Stimulated activated memory B cell treated with anti-CD40 and anti-IgM and Interleukin-4, amounts not matched to agents 10 μg/mL and 1 μg/mL and 100 μg/mL, for 72 hours (primary cell): ENCODE results near the gene HPCAL1.

ENCODE experiments used
- ATAC-seq: fragments of 150-1000 bp; cut with Tn5 transposase; 2 replicates; pipeline ENCODE4 v1.10.0; 2021
- H3K27ac Mint-ChIP-seq: one replicate; pipeline ENCODE4 v1.8.0; 2022; ENCODE audit warnings: mild to moderate bottlenecking, mixed read lengths
- H3K27me3 Mint-ChIP-seq: one replicate; pipeline ENCODE4 v1.8.0; 2022; ENCODE audit warnings: mixed read lengths
- H3K36me3 Mint-ChIP-seq: one replicate; pipeline ENCODE4 v1.8.0; 2022; ENCODE audit warnings: mixed read lengths
- H3K4me1 Mint-ChIP-seq: one replicate; pipeline ENCODE4 v1.8.0; 2022; ENCODE audit warnings: mixed read lengths
- H3K4me3 Mint-ChIP-seq: one replicate; pipeline ENCODE4 v1.8.0; 2022; ENCODE audit warnings: mild to moderate bottlenecking, moderate library complexity, mixed read lengths
- H3K9me3 Mint-ChIP-seq: one replicate; pipeline ENCODE4 v1.8.0; 2022; ENCODE audit warnings: mixed read lengths

The HPCAL1 gene

DNA sequence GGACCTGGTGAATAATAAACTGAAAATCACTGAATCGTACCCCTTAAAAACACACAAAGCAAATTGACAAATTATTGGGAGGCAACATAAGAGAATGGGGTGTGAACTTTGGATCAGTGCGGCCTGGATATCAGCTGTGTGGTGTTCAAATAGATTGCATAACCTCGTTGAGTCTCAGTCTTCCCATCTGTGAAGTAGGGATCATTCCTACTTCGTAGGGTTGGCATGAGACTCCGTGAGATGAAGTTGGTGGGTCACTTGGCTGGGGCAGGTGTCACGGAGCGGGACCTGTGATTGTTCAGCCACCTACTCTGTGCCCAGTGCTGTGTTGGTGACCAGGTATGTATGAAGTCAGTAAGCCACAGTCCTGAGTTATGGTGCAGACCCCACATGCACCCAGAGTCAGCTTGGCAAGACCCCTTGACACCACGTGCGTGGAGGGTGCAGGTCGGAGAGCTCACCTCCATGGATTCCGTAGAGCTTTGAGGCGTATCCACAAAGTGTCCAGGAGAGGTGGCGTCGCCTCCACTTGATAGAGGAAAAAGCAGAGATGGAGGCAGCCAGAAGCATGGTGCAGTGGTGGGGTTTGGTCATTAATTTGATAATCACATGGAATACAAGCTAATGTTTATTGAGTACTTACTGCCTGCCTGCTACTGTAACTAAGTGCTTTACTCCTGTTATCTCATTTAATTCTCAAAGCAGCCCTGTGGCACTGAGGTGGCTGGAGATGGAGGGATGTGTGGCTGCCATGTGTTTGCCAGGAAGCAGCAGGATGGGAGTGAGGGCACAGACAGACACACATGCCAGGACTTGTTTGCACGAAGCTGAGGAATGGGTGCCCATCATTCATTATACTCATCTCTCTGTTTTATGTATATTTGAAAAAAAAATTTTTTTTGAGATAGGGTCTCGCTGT lies 35.8 kb downstream of the HPCAL1 start:
- no peak overlapping the region for H3K4me3 Mint-ChIP-seq
- no peak overlapping the region for H3K27ac Mint-ChIP-seq
- peaks cover 5% of the 10 kb centered on the region for H3K9me3 Mint-ChIP-seq
- H3K36me3 Mint-ChIP-seq: peaks cover 33% of the 10 kb centered on the region
- peaks cover 35% of the 10 kb centered on the region for H3K4me1 Mint-ChIP-seq
- H3K27me3 Mint-ChIP-seq: no peaks in the 10 kb centered on the region
- no peak for ATAC-seq

DNA sequence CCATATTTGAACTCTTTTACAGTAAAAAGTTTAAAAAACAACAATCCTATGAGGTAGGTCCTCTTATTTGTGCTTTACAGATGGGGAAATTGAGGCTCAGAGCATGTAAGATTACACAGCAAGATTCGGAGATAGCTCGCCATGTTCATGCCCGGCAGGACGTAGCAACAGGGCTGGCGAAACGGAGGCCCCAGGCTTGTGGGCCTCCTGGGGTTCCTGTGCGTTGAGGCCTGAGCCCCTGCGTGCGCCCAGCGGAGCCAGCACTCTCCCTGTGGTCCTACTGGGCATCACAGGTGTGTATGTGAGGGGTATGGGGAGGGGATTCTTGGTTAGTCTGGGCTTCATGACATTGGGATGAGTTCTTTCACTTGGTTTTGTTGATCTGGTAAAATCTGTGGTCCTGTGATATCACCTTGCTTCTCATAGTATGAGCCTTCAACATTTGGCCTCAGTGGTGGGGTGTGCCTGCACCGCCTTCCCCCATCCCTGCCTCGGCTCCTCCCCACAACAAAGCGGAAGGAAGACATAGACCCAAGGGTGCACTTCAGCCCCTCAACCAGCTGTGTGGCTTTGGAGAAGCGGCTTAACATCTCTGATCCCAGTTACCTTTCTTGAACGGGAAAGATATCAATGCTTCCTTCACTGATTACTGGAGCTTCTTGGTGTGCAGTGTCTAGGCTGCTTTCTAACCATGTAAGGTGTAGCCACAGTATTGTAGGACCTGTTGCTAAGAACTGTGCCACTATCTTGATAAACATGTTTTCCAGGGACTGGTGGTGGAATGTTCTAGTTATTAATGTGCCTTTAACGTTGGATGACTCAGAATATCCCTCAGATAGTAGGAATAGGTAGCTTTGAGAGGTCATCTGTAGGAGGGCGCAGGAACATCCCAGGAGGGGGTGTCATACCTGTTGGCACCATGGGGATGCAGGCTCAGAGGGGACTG lies 37.2 kb downstream of the HPCAL1 start:
- no peak overlapping the region for H3K4me3 Mint-ChIP-seq
- H3K36me3 Mint-ChIP-seq: peaks cover 28% of the 10 kb centered on the region
- H3K27ac Mint-ChIP-seq: no peak overlapping the region
- no peaks in the 10 kb centered on the region for H3K27me3 Mint-ChIP-seq
- peaks cover 48% of the 10 kb centered on the region for H3K4me1 Mint-ChIP-seq
- peaks cover 4% of the 10 kb centered on the region for H3K9me3 Mint-ChIP-seq
- ATAC-seq: no peak

DNA sequence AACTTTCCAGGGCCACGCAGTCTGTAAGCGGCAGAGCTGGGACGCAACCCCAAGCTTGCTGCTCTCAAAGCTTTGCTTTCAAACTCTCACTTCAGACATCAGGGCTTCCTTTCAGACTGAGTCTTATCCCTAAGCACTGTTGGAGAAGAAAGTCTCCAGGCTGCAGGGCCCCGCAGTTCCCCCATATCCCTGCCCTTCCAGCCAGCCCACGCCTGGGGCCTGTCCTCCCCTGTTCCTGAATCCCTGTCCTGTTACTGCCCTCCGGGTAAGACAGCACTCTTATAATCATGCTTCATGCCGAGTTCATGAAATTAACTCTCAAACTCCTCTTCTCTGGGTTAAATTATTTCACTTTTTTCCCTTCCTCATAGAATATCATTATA lies 37.9 kb downstream of the HPCAL1 start:
- H3K9me3 Mint-ChIP-seq: no peaks in the 10 kb centered on the region
- peaks cover 52% of the 10 kb centered on the region for H3K4me1 Mint-ChIP-seq
- H3K27ac Mint-ChIP-seq: no peak overlapping the region
- ATAC-seq: no peak
- peaks cover 21% of the 10 kb centered on the region for H3K36me3 Mint-ChIP-seq
- H3K4me3 Mint-ChIP-seq: no peak overlapping the region
- no peaks in the 10 kb centered on the region for H3K27me3 Mint-ChIP-seq

DNA sequence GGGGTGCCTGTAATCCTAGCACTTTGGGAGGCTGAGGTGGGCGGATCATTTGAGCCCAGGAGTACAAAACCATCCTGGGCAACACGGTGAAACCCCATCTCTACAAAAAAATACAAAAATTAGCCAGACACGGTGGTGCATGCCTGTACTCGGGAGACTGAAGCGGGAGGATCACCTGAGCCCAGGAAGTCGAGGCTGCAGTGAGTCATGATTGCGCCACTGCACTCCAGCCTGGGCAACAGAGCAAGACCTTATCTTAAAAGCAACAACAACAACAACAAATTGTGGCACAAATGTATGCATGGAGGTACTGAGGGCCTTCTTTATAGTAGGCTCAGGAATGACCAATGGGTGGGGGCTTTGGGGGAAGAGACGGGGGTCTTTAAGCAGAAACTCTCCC lies 38.5 kb downstream of the HPCAL1 start:
- no peak overlapping the region for H3K27ac Mint-ChIP-seq
- peaks cover 18% of the 10 kb centered on the region for H3K36me3 Mint-ChIP-seq
- ATAC-seq: no peak
- no peaks in the 10 kb centered on the region for H3K9me3 Mint-ChIP-seq
- no peak overlapping the region for H3K4me3 Mint-ChIP-seq
- H3K27me3 Mint-ChIP-seq: no peaks in the 10 kb centered on the region
- H3K4me1 Mint-ChIP-seq: peaks cover 58% of the 10 kb centered on the region

DNA sequence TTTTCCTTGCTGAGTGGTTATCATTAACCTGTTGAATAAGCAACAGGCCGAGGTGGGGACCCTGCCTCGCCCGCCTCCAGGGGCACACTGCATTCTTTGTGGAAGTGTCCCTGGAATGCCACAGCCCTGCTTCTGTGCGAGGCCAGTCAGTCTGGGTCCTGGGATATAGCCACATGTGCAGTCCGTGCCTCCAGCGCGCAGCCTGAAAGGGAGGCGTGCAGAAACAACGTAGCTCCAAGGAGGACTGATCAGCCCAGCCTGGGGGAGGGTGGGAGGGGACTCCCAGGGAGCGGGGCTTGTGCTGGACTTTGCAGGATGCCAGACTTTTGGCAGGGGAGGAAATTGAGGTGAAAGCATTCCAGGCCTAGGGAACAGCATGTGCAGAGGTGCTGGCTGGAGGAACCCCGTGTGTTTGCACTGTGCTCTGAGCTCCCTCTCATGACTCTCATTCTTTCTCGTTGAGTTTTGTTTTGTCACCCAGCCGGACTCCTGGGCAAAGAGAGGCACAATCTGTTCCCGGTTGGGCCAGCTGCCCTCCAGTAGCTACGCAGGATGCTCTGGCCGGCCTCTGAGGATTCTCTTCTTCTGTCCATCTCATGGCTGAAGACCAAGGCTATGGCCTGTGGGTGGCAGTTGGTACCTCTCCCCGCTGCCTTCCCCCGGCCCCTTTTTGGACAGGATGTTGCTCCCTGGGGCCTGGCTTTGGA lies 39.7 kb downstream of the HPCAL1 start:
- H3K9me3 Mint-ChIP-seq: no peaks in the 10 kb centered on the region
- ATAC-seq: no peak
- H3K4me3 Mint-ChIP-seq: no peak overlapping the region
- H3K27me3 Mint-ChIP-seq: no peaks in the 10 kb centered on the region
- peaks cover 58% of the 10 kb centered on the region for H3K4me1 Mint-ChIP-seq
- H3K36me3 Mint-ChIP-seq: peaks cover 16% of the 10 kb centered on the region
- H3K27ac Mint-ChIP-seq: no peak overlapping the region

DNA sequence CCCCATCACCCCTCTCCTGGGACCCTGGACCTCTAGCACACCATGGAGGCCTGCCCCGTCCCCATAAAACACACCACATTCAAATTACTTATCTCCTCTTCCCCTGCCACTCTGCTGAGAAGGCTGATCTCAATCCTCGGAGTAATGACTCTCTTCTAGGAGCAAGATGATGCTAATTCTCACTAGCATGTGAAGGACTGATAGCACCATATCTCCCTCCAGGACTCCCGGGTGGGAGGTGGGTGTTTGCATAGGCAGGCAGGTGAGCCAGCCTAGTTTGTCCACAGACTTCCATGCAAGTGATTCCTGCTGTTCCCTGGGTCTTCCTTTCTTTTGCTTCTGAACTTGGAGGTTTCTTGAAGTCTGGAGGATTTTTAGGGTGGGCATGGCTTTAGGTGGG lies 40.5 kb downstream of the HPCAL1 start:
- H3K27ac Mint-ChIP-seq: peak overlapping the region; percentile 13
- H3K4me3 Mint-ChIP-seq: no peak overlapping the region
- H3K9me3 Mint-ChIP-seq: no peaks in the 10 kb centered on the region
- no peaks in the 10 kb centered on the region for H3K27me3 Mint-ChIP-seq
- peaks cover 9% of the 10 kb centered on the region for H3K36me3 Mint-ChIP-seq
- no peak for ATAC-seq
- peaks cover 50% of the 10 kb centered on the region for H3K4me1 Mint-ChIP-seq

DNA sequence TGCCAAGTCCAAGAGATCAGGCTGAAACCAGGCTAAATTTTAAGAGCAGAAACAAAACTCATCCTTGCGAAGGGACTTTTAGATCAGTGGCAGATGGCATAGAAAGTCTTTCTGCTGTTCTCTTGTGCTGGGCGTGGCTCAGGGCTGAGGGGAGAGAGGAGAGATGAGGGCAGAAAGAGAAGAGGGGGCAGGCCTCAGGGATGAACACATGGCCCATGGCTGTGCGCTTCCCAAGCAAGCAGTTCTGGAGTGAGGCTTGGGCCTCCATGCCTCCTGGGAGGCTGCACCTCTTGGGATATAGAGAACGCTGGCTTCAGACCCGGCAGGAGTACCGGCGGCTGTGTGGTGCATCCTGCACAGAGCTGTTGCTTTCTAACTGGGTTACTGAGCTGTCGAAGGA lies 41.0 kb downstream of the HPCAL1 start:
- H3K9me3 Mint-ChIP-seq: no peaks in the 10 kb centered on the region
- no peak overlapping the region for H3K4me3 Mint-ChIP-seq
- no peaks in the 10 kb centered on the region for H3K27me3 Mint-ChIP-seq
- peak overlapping the region; percentile 13 for H3K27ac Mint-ChIP-seq
- ATAC-seq: no peak
- peaks cover 4% of the 10 kb centered on the region for H3K36me3 Mint-ChIP-seq
- H3K4me1 Mint-ChIP-seq: peaks cover 45% of the 10 kb centered on the region

DNA sequence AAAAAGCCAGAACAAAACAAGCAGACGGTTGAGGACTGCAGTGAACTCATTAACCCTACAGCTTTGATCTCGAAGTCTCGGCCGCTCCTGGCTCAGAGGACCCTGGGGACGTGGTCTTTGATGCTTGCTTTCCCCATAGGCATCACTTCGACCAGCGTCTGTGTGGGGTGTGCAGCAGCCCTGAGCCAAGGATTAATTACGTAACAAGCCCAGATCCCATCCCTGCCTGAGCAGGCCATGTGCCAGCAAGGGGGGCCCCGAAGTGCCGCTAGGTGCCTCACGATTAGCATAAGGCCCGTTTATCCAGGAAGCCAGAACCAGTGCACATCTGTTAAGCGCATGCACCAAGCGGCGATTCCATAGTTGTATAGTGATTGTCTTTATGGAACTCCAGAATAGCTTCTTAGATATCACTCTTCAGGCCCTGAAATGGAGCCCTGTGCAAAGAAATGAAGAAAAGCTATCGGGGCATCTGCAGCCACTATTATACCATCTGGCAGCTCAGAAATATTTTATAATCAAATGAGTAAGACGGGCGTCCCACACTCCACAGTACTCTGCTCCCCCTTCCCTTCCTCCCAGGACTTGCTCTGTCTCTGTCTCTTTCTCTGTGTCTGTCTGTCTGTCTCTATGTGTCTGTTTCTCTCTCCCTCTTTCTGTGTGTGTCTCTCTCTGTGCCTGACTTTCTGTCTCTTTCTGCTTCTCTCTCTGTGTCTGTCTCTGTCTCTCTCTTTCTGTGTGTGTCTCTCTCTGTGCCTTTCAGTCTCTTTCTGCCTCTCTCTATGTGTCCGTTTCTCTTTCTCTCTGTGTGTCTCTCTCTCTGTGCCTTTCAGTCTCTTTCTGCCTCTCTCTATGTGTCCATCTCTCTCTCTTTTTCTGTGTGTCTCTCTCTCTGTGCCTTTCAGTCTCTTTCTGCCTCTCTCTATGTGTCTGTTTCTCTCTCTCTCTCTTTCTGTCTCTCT lies 41.7 kb downstream of the HPCAL1 start:
- Mint-ChIP-seq H3K27ac (peak overlapping the region; percentile 57), H3K4me3 (no peak overlapping the region), H3K36me3 (no peaks in the 10 kb centered on the region), H3K4me1 (peaks cover 41% of the 10 kb centered on the region), H3K9me3 (no peaks in the 10 kb centered on the region), H3K27me3 (no peaks in the 10 kb centered on the region)
- no peak for ATAC-seq

DNA sequence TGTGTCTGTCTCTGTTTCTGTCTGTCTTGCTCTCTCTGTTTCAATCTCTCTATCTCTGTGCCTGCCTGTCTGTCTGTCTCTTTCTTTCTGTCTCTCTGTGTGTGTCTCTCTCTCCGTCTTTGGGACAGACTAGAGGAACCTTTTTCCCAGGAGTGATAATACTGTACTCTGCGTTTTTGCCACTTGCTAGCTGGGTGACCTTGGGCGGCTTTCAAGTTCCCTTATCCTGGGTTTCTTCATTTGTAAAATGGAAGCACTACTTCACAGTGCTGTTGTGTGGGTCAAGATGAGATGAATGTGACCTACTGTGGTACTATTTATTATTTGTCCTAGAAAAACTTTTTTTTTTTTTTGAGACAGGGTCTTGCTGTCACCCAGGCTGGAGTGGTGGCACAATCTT lies 42.4 kb downstream of the HPCAL1 start:
- peak overlapping the region; percentile 57 for H3K27ac Mint-ChIP-seq
- no peak for ATAC-seq
- no peaks in the 10 kb centered on the region for H3K9me3 Mint-ChIP-seq
- H3K27me3 Mint-ChIP-seq: no peaks in the 10 kb centered on the region
- H3K4me1 Mint-ChIP-seq: peaks cover 46% of the 10 kb centered on the region
- H3K4me3 Mint-ChIP-seq: no peak overlapping the region
- H3K36me3 Mint-ChIP-seq: no peaks in the 10 kb centered on the region

DNA sequence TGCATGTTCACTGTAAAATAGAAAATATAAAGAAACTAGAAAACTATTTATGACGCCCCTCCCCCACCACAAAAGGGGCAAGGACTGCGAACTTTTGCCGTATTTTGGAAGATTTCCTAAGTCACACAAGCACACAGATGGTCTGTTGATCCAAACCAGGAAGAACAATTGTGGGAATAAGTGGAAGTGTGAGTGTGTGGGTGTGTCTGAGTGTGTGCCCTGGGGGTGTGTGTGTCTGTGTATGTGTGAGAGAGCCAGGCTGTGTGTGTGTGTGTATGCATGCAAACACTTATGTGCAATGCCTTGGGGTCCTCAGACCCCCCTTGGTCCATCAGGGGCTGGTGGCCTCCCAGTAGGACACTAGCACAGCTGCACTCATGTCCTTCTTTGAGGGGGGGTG lies 43.1 kb downstream of the HPCAL1 start:
- ATAC-seq: no peak
- Mint-ChIP-seq H3K9me3 (no peaks in the 10 kb centered on the region), H3K4me3 (no peak overlapping the region), H3K4me1 (peaks cover 48% of the 10 kb centered on the region), H3K36me3 (no peaks in the 10 kb centered on the region), H3K27me3 (no peaks in the 10 kb centered on the region), H3K27ac (no peak overlapping the region)

DNA sequence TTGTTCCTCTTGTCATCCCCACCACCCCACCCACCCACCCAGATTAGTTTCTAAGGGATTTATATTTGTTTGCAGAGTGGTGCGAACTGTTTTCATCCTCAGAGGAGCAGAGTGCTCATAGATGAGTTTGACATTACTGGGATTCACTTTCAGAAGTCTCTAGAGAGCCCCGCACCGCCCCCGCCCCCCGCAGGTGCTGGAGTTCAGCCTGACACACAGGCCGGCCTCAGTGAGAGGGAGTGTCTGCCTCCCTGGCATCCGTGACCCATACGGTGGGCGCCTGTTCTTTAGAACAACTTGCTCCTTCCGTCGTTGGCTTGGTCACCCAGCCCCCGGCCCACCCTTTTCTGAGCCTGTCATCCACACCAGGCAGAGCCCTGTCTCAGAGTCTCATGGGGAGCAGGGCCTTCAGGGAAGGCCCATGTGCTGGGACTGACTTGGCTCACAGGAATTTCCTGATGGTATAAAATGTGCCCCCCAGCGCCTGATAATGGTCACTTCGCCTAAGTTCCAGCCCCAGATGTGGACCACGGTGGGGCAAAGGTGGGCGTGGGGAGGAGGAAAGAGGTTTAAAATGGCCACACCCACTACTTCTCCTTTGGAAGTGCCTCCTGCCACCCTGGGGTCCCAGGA lies 44.3 kb downstream of the HPCAL1 start:
- Mint-ChIP-seq H3K4me1 (peaks cover 56% of the 10 kb centered on the region), H3K4me3 (no peak overlapping the region), H3K27me3 (no peaks in the 10 kb centered on the region), H3K9me3 (no peaks in the 10 kb centered on the region), H3K27ac (no peak overlapping the region), H3K36me3 (no peaks in the 10 kb centered on the region)
- ATAC-seq: no peak

DNA sequence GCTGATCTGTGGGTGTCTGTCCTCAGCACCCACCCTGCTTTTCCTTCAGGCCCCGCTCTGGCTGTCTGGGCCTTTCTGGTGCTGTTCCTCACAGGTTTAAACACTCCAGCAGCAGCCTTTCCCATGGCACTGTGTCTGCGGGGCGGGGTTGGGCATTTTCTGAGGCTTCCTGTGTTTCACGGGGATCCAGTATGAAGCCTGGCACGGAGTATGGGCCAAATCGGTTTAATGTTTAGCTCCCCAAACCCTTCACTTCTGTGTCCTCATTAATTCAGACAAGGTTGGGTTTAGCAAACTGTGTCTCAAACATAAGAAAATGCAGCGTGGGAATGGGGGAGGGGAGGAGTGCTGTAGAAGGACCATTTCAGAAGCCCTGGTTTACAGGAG lies 44.9 kb downstream of the HPCAL1 start:
- Mint-ChIP-seq H3K4me1 (peaks cover 61% of the 10 kb centered on the region), H3K27ac (no peak overlapping the region), H3K4me3 (no peak overlapping the region), H3K9me3 (no peaks in the 10 kb centered on the region), H3K27me3 (no peaks in the 10 kb centered on the region), H3K36me3 (no peaks in the 10 kb centered on the region)
- ATAC-seq: no peak

DNA sequence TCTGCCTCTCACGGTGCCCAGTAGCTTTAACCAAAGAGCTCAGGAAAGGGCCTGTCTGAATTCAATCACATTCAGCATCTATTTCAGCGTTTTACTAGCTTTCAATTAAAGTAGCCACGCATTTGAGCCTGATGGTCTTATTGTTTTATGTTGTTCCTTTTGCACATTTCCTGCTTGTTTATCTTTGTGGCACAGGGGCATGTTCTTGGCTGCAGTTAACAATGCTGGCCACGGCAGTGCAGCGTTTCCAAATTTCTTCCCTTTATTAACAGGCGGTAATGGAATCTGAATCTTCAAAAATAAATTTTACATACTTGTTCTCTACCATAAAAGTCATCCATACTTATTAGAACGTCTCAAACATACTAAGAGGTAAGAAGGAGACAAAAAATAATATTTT lies 46.2 kb downstream of the HPCAL1 start:
- no peak overlapping the region for H3K4me3 Mint-ChIP-seq
- H3K36me3 Mint-ChIP-seq: peaks cover 1% of the 10 kb centered on the region
- H3K9me3 Mint-ChIP-seq: no peaks in the 10 kb centered on the region
- H3K27ac Mint-ChIP-seq: no peak overlapping the region
- peaks cover 52% of the 10 kb centered on the region for H3K4me1 Mint-ChIP-seq
- no peak for ATAC-seq
- H3K27me3 Mint-ChIP-seq: no peaks in the 10 kb centered on the region

DNA sequence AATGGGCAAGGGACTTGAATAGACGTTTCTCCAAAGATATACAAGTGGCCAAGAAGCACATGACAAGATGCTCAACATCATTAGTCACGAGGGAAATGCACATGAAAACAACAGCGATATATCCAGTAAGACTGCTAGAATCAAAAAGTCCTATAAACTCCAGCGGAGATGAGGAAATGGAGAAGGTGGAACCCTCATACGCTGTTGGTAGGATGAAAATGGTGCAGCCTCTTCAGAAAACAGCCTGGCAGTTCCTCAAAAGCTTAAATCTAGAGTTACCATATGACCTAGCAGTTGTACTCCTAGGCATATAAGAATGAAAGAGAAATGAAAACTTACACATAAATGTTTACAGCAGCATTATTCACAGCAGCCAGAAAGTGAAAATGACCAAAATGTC lies 48.1 kb downstream of the HPCAL1 start:
- Mint-ChIP-seq H3K4me1 (peaks cover 43% of the 10 kb centered on the region), H3K27ac (peak overlapping the region; percentile 38), H3K27me3 (no peaks in the 10 kb centered on the region), H3K9me3 (no peaks in the 10 kb centered on the region), H3K4me3 (no peak overlapping the region), H3K36me3 (peaks cover 12% of the 10 kb centered on the region)
- ATAC-seq: peak; percentile 43
